ENCODE data around the gene JUP.
"Not testable (repeated sequence)": the region's sequence is repeated elsewhere in the genome, so short reads cannot be mapped to it uniquely, and the experiment has no call there.

Gene JUP

DNA sequence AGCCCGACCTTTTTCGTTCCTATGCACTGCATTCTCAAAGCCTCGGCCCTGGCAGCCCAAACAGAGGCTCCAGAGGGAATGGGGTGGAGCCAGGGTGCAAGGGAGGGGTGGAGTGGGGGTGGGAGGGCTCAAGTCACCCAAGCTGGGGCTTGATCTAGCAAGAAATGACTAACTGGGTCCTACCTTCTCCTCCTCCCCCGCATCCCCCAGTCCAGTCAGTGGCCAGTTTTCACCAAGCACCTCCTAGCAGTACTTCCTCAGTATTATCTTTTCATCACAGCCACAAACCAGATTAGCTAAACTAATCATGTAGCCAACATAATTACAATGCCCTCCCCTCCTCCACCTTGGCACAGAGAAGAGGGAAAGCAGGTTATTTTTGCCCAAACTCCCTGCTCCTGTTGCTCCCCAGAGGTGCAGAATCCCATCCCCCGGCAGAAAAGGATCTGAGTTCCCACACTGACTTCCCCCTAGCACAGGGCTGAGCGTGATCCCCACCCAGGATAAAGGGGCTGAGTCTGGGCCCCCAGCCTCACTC is 2.2 kb downstream of the JUP start:
- no peak overlapping the region for H3K4me3 ChIP-seq (ENCODE audit: low read depth, low read length)
- TF ChIP-seq, protein P1, sequence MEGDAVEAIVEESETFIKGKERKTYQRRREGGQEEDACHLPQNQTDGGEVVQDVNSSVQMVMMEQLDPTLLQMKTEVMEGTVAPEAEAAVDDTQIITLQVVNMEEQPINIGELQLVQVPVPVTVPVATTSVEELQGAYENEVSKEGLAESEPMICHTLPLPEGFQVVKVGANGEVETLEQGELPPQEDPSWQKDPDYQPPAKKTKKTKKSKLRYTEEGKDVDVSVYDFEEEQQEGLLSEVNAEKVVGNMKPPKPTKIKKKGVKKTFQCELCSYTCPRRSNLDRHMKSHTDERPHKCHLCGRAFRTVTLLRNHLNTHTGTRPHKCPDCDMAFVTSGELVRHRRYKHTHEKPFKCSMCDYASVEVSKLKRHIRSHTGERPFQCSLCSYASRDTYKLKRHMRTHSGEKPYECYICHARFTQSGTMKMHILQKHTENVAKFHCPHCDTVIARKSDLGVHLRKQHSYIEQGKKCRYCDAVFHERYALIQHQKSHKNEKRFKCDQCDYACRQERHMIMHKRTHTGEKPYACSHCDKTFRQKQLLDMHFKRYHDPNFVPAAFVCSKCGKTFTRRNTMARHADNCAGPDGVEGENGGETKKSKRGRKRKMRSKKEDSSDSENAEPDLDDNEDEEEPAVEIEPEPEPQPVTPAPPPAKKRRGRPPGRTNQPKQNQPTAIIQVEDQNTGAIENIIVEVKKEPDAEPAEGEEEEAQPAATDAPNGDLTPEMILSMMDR (IDR thresholded peaks at IDR 0.05; ENCODE audit: low read depth, low read length), result no peak

DNA sequence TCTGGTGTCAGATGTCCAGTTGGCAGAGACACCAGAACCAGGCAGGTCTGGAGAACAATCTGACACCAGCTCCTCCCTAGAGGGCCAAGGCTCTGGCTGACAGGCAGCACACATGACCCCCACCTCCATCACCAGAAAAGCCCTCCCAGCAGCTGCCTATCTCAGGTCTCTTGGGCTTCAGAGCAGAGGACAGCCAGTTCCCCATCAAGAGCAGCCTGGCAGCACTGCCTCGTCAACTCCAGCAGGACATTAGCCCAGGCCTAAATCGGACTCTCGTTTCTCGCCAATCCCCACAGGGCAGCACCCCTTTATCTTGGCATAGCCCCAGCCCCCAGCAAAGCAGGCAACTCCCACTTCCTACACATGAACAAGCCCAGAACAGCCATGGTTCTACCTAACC is 4.4 kb downstream of the JUP start:
- no peak overlapping the region for H3K4me3 ChIP-seq (ENCODE audit: low read depth, low read length)
- TF ChIP-seq, protein P1 (IDR thresholded peaks at IDR 0.05; ENCODE audit: low read depth, low read length), result no peak

DNA sequence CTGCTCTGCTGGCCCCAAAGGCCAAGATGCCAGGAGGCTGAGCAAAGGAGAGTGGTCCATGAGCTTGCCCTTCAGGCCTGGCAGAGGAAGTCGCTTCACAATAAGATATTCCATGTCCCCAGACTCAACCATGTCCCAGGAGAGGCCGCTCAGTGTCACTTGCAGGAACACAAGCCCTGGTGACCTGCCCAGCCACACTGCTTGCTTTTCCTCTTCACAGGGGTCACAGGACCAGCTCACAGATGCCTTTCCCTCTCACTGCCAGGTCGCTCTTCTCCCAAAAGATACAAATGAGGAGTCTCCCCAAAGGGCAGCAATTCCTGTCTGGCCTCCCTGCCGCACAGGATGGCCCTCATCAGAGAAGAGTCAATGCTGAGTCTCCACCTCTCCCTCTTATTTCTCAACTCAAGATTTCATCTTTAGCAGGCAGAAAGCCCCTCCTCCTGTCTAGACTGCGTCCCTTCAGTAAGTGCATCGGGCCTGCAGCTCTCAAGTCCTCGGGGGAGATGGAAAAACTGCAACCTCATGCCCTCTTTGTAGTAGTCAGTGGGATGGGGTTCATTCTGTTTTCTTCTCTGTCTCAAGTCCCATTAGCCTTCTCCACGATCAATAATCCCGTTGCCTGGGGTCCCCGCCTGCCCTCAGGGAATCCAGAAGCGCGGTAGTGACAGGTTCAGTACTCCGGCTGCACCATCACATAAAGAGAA is 5.0 kb downstream of the JUP start:
- no peak overlapping the region for H3K4me3 ChIP-seq (ENCODE audit: low read depth, low read length)
- TF ChIP-seq, protein P1 (IDR thresholded peaks at IDR 0.05; ENCODE audit: low read depth, low read length), result no peak

DNA sequence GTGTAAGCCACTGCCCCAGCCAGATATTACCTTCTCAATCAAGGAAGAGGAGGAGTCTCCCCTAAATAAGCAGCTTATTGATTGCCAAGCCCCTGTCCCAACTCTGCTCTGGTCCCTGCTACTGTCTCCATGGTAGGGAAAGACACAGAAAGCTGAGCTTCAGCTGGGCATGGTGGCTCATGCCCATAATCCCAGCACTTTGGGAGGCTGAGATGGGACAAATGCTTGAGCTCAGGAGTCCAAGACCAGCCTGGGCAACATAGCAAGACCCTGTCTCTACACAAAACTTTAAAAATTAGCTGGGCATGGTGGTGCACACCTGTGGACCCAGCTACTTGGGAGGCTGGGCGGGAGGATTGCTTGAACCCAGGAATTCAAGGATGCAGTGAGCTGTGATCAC is 6.6 kb downstream of the JUP start:
- H3K4me3 ChIP-seq (ENCODE audit: low read depth, low read length), result no peak overlapping the region
- TF ChIP-seq, protein P1 (IDR thresholded peaks at IDR 0.05; ENCODE audit: low read depth, low read length), result no peak

DNA sequence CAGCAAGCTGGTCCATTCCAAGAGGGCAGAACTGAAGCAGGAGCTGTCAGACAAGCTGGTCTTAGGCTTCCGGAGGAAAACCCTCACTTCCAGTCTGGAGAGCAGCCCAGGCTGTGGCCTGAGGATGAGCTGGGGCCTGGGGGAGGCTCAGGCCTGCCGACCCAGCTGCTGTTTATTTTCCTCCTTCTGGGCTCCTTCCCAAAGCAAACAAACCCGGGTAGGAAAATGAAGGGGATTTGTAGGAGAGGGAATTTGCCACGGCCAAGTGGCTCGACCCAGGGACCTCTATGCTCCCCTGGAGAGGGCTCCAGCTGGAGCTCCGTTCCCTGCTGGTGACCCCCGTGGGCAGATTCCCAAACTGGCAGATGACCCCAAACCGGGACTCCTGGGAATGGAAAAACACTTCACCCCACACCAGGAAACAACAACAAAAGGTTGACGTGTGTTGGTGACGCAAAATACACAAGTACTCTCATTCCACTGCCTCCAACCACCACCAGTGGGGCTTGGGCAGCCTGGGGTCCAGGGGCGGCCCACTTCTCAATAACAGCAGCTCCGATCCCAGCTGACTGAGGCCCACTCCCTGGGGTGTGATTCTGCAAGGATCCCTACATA is 8.8 kb downstream of the JUP start:
- no peak overlapping the region for H3K4me3 ChIP-seq (ENCODE audit: low read depth, low read length)
- TF ChIP-seq, protein P1 (IDR thresholded peaks at IDR 0.05; ENCODE audit: low read depth, low read length), result no peak

DNA sequence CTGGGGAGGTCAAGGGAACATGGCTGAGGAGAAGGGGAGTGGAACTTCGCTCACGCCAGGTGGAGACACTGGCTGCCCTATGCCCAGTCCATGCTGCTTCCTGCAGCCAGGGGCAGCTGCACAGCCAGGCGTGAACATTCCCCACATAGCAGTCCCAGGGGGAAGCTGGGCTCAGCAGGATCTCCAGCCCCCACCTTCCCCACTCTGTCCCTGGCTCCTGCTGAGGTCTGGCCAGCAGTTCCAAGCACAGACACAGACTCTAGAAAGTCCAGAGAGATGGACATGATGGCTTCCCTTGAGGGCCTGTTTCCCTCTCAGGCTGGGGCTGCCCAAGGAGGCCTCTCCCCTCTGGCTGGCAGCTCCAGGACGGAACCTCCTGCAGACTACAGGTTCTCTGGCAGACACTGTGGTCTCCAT is 9.3 kb downstream of the JUP start:
- H3K4me3 ChIP-seq (ENCODE audit: low read depth, low read length), result no peak overlapping the region
- TF ChIP-seq, protein P1 (IDR thresholded peaks at IDR 0.05; ENCODE audit: low read depth, low read length), result no peak

DNA sequence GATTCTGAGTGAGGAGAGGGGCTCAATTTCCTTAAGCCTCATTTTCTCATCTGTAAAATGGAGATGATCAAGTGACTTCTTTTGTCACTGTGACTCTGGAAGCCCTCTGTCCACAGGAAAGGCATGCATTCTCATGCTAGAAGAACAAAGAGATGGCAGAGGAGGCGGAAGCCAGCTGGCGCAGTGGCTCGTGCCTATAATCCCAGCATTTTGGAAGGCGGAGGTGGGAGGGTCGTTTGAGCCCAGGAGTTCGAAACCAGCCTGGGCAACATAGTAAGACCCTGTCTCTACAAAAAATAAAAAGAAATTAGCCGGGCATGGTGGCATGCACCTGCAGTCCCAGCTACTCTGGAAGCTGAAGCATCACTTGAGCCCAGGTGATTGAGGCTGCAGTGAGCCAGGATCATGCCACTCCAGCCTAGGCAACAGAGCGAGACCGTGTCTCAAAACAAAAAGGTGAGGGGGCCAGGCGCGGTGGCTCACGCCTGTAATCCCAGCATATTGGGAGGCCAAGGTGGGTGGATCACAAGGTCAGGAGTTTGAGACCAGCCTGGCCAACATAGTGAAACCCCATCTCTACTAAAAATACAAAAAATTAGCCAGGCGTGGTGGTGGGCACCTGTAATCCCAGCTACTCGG is 10.1 kb downstream of the JUP start:
- H3K4me3 ChIP-seq (ENCODE audit: low read depth, low read length), result not testable (repeated sequence)
